GM18858 (cell line): Measurements from ENCODE around the gene INPP5J.
"Not testable (repeated sequence)": the region's sequence is repeated elsewhere in the genome, so short reads cannot be mapped to it uniquely, and the experiment has no call there.

Experiments used
- ATAC-seq: cut with Tn5 transposase; IDR thresholded peaks from one replicate; pipeline ENCODE4 v1.9.1; 2021; ENCODE audit not compliant: unreplicated experiment

Gene INPP5J

GRCh38 chr22:31087744-31088215 is 35.0 kb upstream of the INPP5J start:
- no peak for ATAC-seq

GRCh38 chr22:31088233-31088986 is 34.4 kb upstream of the INPP5J start:
- ATAC-seq = no peak

- no peak for ATAC-seq
These were observed 33.3 kb upstream of the INPP5J start for GRCh38 chr22:31089160-31090100.

GRCh38 chr22:31090217-31091085 is 32.3 kb upstream of the INPP5J start:
- ATAC-seq = no peak

GRCh38 chr22:31091106-31091975 is 31.4 kb upstream of the INPP5J start:
- ATAC-seq = no peak

- ATAC-seq = no peak
These were observed 30.6 kb upstream of the INPP5J start for GRCh38 chr22:31092161-31092560.

GRCh38 chr22:31093086-31093850 is 29.5 kb upstream of the INPP5J start:
- no peak for ATAC-seq

GRCh38 chr22:31094021-31094551 is 28.7 kb upstream of the INPP5J start:
- ATAC-seq = no peak

- no peak for ATAC-seq
These were observed 28.0 kb upstream of the INPP5J start for GRCh38 chr22:31094741-31095140.

- ATAC-seq = no peak
These were observed 27.0 kb upstream of the INPP5J start for GRCh38 chr22:31095637-31096249.

- ATAC-seq = no peak
These were observed 26.0 kb upstream of the INPP5J start for GRCh38 chr22:31096657-31097279.

- not testable (repeated sequence) for ATAC-seq
These were observed 25.2 kb upstream of the INPP5J start for GRCh38 chr22:31097539-31097938.

GRCh38 chr22:31097941-31098631 is 24.7 kb upstream of the INPP5J start:
- no peak for ATAC-seq

GRCh38 chr22:31098632-31099110 is 24.1 kb upstream of the INPP5J start:
- no peak for ATAC-seq

- ATAC-seq = no peak
These were observed 23.4 kb upstream of the INPP5J start for GRCh38 chr22:31099386-31099785.

GRCh38 chr22:31099841-31100761 is 22.7 kb upstream of the INPP5J start:
- no peak for ATAC-seq
